Neural cell (in vitro differentiated cells): ENCODE data around the gene TSKU. TPM values are rescaled to one million over a fixed set of nuclear protein-coding genes. Genes with fewer than 3 reads are reported as not detected.

Source experiments
- H2AFZ ChIP-seq: fragments of 200-600, 300-800 bp; sonication (generic), shearing (Covaris generic); 2 replicates; pipeline ENCODE4 v1.6.0; 2014; ENCODE audit warnings: low read depth, mild to moderate bottlenecking, antibody characterized with exemption, low read length, moderate library complexity
- H3F3A ChIP-seq: fragments of 200-600 bp; shearing (Covaris generic); 2 replicates; pipeline ENCODE4 v1.6.1; 2016; ENCODE audit warnings: mild to moderate bottlenecking, moderate library complexity, mixed read lengths, antibody characterized with exemption, low read length; ENCODE audit not compliant: insufficient read depth, poor library complexity, severe bottlenecking
- H3K27ac ChIP-seq: fragments of 200-600, 300-800 bp; sonication (generic), shearing (Covaris generic); 2 replicates; pipeline ENCODE4 v1.5.1; 2014; ENCODE audit warnings: mild to moderate bottlenecking, low read length, moderate library complexity
- H3K27me3 ChIP-seq: fragments of 300-800, 200-600 bp; sonication (generic), shearing (Covaris generic); 2 replicates; pipeline ENCODE4 v1.6.0; 2014; ENCODE audit warnings: mild to moderate bottlenecking, low read depth, low read length, moderate library complexity; ENCODE audit not compliant: insufficient read depth
- H3K36me3 ChIP-seq: fragments of 300-800, 200-600 bp; sonication (generic), shearing (Covaris generic); 2 replicates; pipeline ENCODE4 v1.5.1; 2014; ENCODE audit warnings: mild to moderate bottlenecking, antibody characterized with exemption, low read length, moderate library complexity; ENCODE audit not compliant: insufficient read depth
- H3K4me2 ChIP-seq: fragments of 300-800, 200-600 bp; sonication (generic), shearing (Covaris generic); 2 replicates; pipeline ENCODE4 v1.6.0; 2014; ENCODE audit warnings: mild to moderate bottlenecking, low read length
- H3K4me3 ChIP-seq: fragments of 300-800, 200-600 bp; sonication (generic), shearing (Covaris generic); 2 replicates; pipeline ENCODE4 v1.5.1; 2014; ENCODE audit warnings: mild to moderate bottlenecking, low read length, moderate library complexity
- H3K79me2 ChIP-seq: fragments of 200-600 bp; shearing (Covaris generic); replicated peaks from 2 replicates; pipeline ENCODE4 v1.6.0; 2014; ENCODE audit warnings: mild to moderate bottlenecking, low read length, moderate library complexity; ENCODE audit not compliant: insufficient read depth
- H3K9ac ChIP-seq: fragments of 300-800, 200-600 bp; sonication (generic), shearing (Covaris generic); 2 replicates; pipeline ENCODE4 v1.6.1; 2016; ENCODE audit warnings: mild to moderate bottlenecking, low read length, mixed read lengths
- H3K9me2 ChIP-seq: fragments of 200-600 bp; shearing (Covaris generic); 2 replicates; pipeline ENCODE4 v1.6.1; 2016; ENCODE audit warnings: mild to moderate bottlenecking, low read length, mixed read lengths; ENCODE audit not compliant: insufficient read depth
- H3K9me3 ChIP-seq: fragments of 200-600, 300-800 bp; sonication (generic), shearing (Covaris generic); 2 replicates; pipeline ENCODE4 v1.6.1; 2016; ENCODE audit warnings: mild to moderate bottlenecking, mixed run types, low read length, moderate library complexity, mixed read lengths
- H4K20me1 ChIP-seq: fragments of 200-600 bp; shearing (Covaris generic); 2 replicates; pipeline ENCODE4 v1.6.1; 2016; ENCODE audit warnings: mild to moderate bottlenecking, mixed run types; ENCODE audit not compliant: insufficient read depth
- EP300 ChIP-seq: fragments of 450-650 bp; conservative IDR thresholded peaks from 2 replicates; pipeline ENCODE4 v1.6.1; 2014; ENCODE audit warnings: antibody characterized with exemption, mild to moderate bottlenecking, moderate library complexity; ENCODE audit not compliant: poor library complexity, severe bottlenecking
- EZH2 ChIP-seq: fragments of 200-600, 300-800 bp; shearing (Covaris generic), sonication (generic); IDR thresholded peaks from 2 replicates; pipeline ENCODE4 v1.6.1; 2014; ENCODE audit warnings: antibody characterized with exemption, low read length, borderline replicate concordance, mild to moderate bottlenecking; ENCODE audit not compliant: insufficient read depth, poor library complexity, severe bottlenecking
- MXI1 ChIP-seq: fragments of 450-650 bp; conservative IDR thresholded peaks from 2 replicates; pipeline ENCODE4 v1.6.1; 2014; ENCODE audit warnings: antibody characterized with exemption, mild to moderate bottlenecking; ENCODE audit not compliant: poor library complexity, severe bottlenecking
- POLR2AphosphoS5 ChIP-seq: IDR thresholded peaks from 2 replicates; pipeline ENCODE4 v1.6.1; 2012
- RAD21 ChIP-seq: fragments of 450-650 bp; conservative IDR thresholded peaks from 2 replicates; pipeline ENCODE4 v1.6.1; 2014; ENCODE audit warnings: antibody characterized with exemption, mild to moderate bottlenecking, moderate library complexity
- SMC3 ChIP-seq: fragments of 450-650 bp; conservative IDR thresholded peaks from 2 replicates; pipeline ENCODE4 v1.6.1; 2014; ENCODE audit warnings: antibody characterized with exemption, mild to moderate bottlenecking, moderate library complexity; ENCODE audit not compliant: poor library complexity
- TAF1 ChIP-seq: IDR thresholded peaks from 2 replicates; pipeline ENCODE4 v1.6.1; 2012; ENCODE audit warnings: low read depth
- polyA plus RNA-seq: library from polyadenylated mRNA; depleted of rRNA; stranded (reverse); fragments of >200 nt; gene quantifications from 2 replicates; pipeline ENCODE4 v1.2.3, GENCODE V29; 2014
- TF ChIP-seq, protein P1 (sequence below): IDR thresholded peaks from 2 replicates; pipeline ENCODE4 v1.6.1; 2012; ENCODE audit warnings: borderline replicate concordance
- TF ChIP-seq, protein P2 (sequence below): fragments of 450-650 bp; IDR thresholded peaks from 2 replicates; pipeline ENCODE4 v1.5.1; 2014; ENCODE audit warnings: antibody characterized with exemption, mild to moderate bottlenecking, moderate library complexity; ENCODE audit not compliant: poor library complexity, severe bottlenecking

The TSKU gene
- polyA plus RNA-seq, 1 donor from 2014 or later, result 3.5 TPM

DNA sequence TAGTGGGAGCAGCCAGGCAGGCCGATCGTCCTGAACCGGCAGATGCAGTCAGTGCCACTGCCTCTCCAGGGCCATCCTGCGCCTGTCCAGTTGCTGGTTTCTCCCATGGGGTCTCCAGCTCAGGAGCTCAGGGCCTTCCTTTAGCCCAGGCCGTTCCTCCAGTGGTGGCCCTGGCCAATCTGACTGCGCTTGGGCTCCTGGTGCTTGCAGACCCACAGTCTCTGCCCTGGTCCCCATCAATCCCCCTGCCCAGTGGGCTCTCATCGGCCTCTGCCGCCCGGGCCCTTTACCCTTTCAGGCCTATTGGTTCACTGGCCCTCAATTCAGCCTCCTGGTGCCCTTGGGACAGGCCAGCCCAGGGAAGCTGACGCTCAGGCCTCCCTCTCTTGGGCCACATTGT lies 29.2 kb upstream of the TSKU start:
- no peaks in the 10 kb centered on the region for H3K9me3 ChIP-seq
- H3K4me2 ChIP-seq, result no peak overlapping the region
- no peak overlapping the region for H3K4me3 ChIP-seq
- H3K9ac ChIP-seq, result no peak overlapping the region
- H4K20me1 ChIP-seq, result no peaks in the 10 kb centered on the region
- H3K79me2 ChIP-seq, result no peaks in the 10 kb centered on the region
- H3K27me3 ChIP-seq, result no peaks in the 10 kb centered on the region
- no peak overlapping the region for H3K27ac ChIP-seq
- TF ChIP-seq SMC3 (no peak), MXI1 (no peak)
- TF ChIP-seq, protein P1, sequence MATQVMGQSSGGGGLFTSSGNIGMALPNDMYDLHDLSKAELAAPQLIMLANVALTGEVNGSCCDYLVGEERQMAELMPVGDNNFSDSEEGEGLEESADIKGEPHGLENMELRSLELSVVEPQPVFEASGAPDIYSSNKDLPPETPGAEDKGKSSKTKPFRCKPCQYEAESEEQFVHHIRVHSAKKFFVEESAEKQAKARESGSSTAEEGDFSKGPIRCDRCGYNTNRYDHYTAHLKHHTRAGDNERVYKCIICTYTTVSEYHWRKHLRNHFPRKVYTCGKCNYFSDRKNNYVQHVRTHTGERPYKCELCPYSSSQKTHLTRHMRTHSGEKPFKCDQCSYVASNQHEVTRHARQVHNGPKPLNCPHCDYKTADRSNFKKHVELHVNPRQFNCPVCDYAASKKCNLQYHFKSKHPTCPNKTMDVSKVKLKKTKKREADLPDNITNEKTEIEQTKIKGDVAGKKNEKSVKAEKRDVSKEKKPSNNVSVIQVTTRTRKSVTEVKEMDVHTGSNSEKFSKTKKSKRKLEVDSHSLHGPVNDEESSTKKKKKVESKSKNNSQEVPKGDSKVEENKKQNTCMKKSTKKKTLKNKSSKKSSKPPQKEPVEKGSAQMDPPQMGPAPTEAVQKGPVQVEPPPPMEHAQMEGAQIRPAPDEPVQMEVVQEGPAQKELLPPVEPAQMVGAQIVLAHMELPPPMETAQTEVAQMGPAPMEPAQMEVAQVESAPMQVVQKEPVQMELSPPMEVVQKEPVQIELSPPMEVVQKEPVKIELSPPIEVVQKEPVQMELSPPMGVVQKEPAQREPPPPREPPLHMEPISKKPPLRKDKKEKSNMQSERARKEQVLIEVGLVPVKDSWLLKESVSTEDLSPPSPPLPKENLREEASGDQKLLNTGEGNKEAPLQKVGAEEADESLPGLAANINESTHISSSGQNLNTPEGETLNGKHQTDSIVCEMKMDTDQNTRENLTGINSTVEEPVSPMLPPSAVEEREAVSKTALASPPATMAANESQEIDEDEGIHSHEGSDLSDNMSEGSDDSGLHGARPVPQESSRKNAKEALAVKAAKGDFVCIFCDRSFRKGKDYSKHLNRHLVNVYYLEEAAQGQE, result no peak
- H3F3A ChIP-seq, result no peaks in the 10 kb centered on the region
- no peaks in the 10 kb centered on the region for H3K9me2 ChIP-seq
- no peaks in the 10 kb centered on the region for H3K36me3 ChIP-seq
- H2AFZ ChIP-seq, result no peak overlapping the region

DNA sequence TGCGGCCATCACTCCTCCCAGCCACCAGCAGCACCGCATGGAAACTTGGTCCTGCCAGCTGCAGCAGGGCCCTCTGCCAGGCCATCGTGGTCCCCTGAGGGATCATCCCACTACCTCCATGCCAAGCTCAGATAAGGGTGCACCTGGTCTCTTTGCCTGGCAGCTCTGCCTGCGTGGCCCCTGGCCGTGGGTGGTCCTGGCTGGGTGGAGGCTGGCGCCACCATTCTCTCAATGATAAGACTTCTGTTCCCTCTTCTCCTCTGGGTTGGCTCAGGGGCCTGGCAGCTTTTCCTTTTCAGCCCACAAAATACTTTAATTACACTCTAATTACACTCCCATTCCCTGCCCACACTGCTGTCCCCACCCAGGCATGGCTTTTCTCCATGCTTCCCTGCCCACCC lies 26.8 kb upstream of the TSKU start:
- no peak overlapping the region for H3K4me3 ChIP-seq

More for the DNA sequence above, 26.8 kb upstream of the TSKU start:
- Histone ChIP-seq H3K9me2 (no peaks in the 10 kb centered on the region), H3K27ac (no peak overlapping the region), H3K36me3 (no peaks in the 10 kb centered on the region), H4K20me1 (no peaks in the 10 kb centered on the region), H2AFZ (no peak overlapping the region), H3K4me2 (no peak overlapping the region), H3K79me2 (no peaks in the 10 kb centered on the region), H3K27me3 (no peaks in the 10 kb centered on the region), H3K9me3 (no peaks in the 10 kb centered on the region), H3K9ac (no peak overlapping the region), H3F3A (no peaks in the 10 kb centered on the region)
- no peak for TF ChIP-seq SMC3
- no peak for TF ChIP-seq POLR2AphosphoS5
- TF ChIP-seq, protein P1, result no peak
- TF ChIP-seq MXI1, result no peak
- TF ChIP-seq, protein P2, sequence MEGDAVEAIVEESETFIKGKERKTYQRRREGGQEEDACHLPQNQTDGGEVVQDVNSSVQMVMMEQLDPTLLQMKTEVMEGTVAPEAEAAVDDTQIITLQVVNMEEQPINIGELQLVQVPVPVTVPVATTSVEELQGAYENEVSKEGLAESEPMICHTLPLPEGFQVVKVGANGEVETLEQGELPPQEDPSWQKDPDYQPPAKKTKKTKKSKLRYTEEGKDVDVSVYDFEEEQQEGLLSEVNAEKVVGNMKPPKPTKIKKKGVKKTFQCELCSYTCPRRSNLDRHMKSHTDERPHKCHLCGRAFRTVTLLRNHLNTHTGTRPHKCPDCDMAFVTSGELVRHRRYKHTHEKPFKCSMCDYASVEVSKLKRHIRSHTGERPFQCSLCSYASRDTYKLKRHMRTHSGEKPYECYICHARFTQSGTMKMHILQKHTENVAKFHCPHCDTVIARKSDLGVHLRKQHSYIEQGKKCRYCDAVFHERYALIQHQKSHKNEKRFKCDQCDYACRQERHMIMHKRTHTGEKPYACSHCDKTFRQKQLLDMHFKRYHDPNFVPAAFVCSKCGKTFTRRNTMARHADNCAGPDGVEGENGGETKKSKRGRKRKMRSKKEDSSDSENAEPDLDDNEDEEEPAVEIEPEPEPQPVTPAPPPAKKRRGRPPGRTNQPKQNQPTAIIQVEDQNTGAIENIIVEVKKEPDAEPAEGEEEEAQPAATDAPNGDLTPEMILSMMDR, result no peak
- TF ChIP-seq RAD21, result no peak
- no peak for TF ChIP-seq EP300
- no peak for TF ChIP-seq EZH2
- no peak for TF ChIP-seq TAF1
